Erythroblast (primary cell): ENCODE measurements around the gene TENT5C.

Experiments used
- GATA1 ChIP-seq: IDR thresholded peaks from 2 replicates; pipeline ENCODE4 v1.6.1; 2011; ENCODE audit warnings: low read depth, mild to moderate bottlenecking, control low read depth, low read length, moderate library complexity
- POLR2A ChIP-seq: IDR thresholded peaks from 2 replicates; pipeline ENCODE4 v1.6.1; 2011; ENCODE audit warnings: mild to moderate bottlenecking, low read length

- TF ChIP-seq POLR2A (no peak), GATA1 (no peak)
Measured at GRCh38 chr1:117621316-117621715, 15.5 kb downstream of the TENT5C start.
